VCaP (cell line): ENCODE results near the gene SLC43A2.

Source experiments
- H3K27ac ChIP-seq: fragments of 450-650 bp; 2 replicates; pipeline ENCODE4 v1.5.1; 2017
- TF ChIP-seq, protein P1 (sequence below): fragments of 450-650 bp; conservative IDR thresholded peaks from 2 replicates; pipeline ENCODE4 v1.5.1; 2017; ENCODE audit warnings: mild to moderate bottlenecking, moderate library complexity

Gene SLC43A2

GRCh38 chr17:1640329-1641064 is 11.9 kb upstream of the SLC43A2 start:
- peak overlapping the region; percentile 24; the same call in 1 of the 2 replicates for H3K27ac ChIP-seq
- TF ChIP-seq, protein P1, sequence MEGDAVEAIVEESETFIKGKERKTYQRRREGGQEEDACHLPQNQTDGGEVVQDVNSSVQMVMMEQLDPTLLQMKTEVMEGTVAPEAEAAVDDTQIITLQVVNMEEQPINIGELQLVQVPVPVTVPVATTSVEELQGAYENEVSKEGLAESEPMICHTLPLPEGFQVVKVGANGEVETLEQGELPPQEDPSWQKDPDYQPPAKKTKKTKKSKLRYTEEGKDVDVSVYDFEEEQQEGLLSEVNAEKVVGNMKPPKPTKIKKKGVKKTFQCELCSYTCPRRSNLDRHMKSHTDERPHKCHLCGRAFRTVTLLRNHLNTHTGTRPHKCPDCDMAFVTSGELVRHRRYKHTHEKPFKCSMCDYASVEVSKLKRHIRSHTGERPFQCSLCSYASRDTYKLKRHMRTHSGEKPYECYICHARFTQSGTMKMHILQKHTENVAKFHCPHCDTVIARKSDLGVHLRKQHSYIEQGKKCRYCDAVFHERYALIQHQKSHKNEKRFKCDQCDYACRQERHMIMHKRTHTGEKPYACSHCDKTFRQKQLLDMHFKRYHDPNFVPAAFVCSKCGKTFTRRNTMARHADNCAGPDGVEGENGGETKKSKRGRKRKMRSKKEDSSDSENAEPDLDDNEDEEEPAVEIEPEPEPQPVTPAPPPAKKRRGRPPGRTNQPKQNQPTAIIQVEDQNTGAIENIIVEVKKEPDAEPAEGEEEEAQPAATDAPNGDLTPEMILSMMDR = no peak

- TF ChIP-seq, protein P1 = no peak
- H3K27ac ChIP-seq = peak overlapping the region; percentile 24; the same call in 1 of the 2 replicates
These were observed 11.0 kb upstream of the SLC43A2 start for GRCh38 chr17:1639549-1640180.

GRCh38 chr17:1638624-1639300 is 10.1 kb upstream of the SLC43A2 start:
- TF ChIP-seq, protein P1 = no peak
- no peak overlapping the region for H3K27ac ChIP-seq

- no peak overlapping the region for H3K27ac ChIP-seq
- TF ChIP-seq, protein P1 = no peak
These were observed 9.5 kb upstream of the SLC43A2 start for GRCh38 chr17:1638171-1638590.

DNA sequence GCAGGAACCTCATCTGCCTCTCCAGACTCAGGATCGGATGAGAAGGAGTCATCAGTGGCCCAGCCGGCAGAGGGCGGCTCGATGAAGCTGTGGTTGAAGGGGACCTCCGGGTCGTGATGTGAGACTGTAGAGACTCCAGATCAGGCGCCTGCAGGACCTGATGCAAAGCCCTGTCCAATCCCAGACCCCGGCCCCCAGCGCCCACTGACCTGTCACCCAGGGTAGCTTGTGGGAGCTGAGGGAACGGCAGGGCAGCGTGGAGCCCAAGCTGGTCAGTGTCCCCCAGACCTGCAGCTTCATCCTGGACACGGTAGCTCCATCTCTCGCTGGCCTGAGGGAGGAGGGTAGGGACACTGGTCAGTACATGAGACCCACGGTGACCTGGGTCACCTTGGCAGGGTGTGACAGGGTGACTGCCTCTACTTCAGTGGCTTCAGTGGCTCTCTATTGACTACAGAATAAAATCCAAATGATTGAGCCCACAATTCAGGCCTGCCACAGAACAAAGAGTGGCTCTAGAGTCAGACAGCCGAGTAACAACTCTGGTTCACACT is 8.2 kb upstream of the SLC43A2 start:
- TF ChIP-seq, protein P1 = no peak
- H3K27ac ChIP-seq = no peak overlapping the region

- no peak overlapping the region for H3K27ac ChIP-seq
- TF ChIP-seq, protein P1 = no peak
These were observed 7.2 kb upstream of the SLC43A2 start for GRCh38 chr17:1635675-1636465.
